Neuron (in vitro differentiated cells): ENCODE results near the gene SERPING1.

Experiments used
- H2AFZ ChIP-seq: one replicate; pipeline ENCODE4 v1.6.1; 2013; ENCODE audit warnings: low read depth, mild to moderate bottlenecking, inconsistent platforms, low read length, moderate library complexity
- H3K27me3 ChIP-seq: one replicate; pipeline ENCODE4 v1.6.1; 2013; ENCODE audit warnings: low read length; ENCODE audit not compliant: insufficient read depth
- H3K36me3 ChIP-seq: one replicate; pipeline ENCODE4 v1.6.1; 2013; ENCODE audit warnings: low read length; ENCODE audit not compliant: insufficient read depth
- H3K4me1 ChIP-seq: one replicate; pipeline ENCODE4 v1.6.1; 2013; ENCODE audit warnings: low read length; ENCODE audit not compliant: insufficient read depth
- H3K4me3 ChIP-seq: 2 replicates; pipeline ENCODE4 v1.5.1; 2013; ENCODE audit warnings: mild to moderate bottlenecking, low read length, moderate library complexity
- H3K9me3 ChIP-seq: one replicate; pipeline ENCODE4 v1.6.1; 2013; ENCODE audit warnings: low read length

Gene SERPING1

DNA sequence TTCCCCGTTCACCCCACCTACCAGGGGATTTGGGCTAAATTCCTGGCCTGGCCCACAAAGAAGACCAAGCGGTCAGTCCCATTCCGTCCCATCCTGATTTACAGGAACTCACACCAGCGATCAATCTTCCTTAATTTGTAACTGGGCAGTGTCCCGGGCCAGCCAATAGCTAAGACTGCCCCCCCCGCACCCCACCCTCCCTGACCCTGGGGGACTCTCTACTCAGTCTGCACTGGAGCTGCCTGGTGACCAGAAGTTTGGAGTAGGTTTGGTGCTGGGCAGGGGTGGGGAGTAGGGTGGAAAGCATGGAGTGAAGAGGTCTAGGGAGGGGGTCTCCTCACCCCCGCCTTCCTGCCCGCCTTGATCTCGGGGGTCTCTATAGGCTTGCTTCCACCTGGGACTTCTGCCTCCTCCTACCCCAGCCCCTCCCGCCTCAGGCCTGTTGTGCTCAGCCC is at the start of gene SERPING1:
SERPING1 (plus strand) TSS at position 225 of the 455 bp plus-strand sequence. CDS start 586 bp downstream, outside the sequence.
- Histone ChIP-seq H3K4me1 (peaks cover 38% of the 10 kb centered on the region), H2AFZ (no peak within 1 kb of the TSS), H3K27me3 (no peaks in the 10 kb centered on the region), H3K9me3 (no peaks in the 10 kb centered on the region), H3K4me3 (peak within 1 kb of the TSS; percentile 49), H3K36me3 (peaks cover 3% of the 10 kb centered on the region)

DNA sequence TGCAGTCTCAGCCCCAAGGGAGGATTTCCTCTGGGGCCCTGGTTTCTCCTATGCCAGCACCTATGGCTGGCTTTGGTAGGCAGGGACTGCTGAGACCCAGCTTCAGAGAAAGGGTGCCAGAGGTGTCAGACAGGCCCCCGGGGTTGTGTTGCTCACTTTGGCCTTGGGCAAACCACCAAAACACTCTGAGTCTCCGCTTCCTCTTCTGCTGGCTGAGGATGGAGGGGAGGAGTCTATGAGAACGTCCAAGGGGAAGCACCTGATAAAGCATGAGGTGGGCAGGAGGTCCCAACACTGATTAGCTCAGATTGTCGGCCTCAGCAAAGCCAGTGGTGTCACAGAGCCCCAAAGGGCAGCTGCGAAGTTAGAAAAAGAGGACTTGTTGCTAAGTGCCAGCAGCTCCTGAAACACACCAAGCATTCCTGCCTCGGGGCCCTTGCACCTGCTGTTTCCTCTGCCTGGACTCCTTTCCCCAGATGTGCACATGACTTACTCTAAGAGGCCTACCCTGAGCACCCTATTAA is 49.6 kb upstream of the SERPING1 start:
- H3K36me3 ChIP-seq = peaks cover 56% of the 10 kb centered on the region
- no peaks in the 10 kb centered on the region for H3K9me3 ChIP-seq
- H2AFZ ChIP-seq = no peak overlapping the region
- H3K27me3 ChIP-seq = no peaks in the 10 kb centered on the region
- no peaks in the 10 kb centered on the region for H3K4me1 ChIP-seq
- H3K4me3 ChIP-seq = no peak overlapping the region

DNA sequence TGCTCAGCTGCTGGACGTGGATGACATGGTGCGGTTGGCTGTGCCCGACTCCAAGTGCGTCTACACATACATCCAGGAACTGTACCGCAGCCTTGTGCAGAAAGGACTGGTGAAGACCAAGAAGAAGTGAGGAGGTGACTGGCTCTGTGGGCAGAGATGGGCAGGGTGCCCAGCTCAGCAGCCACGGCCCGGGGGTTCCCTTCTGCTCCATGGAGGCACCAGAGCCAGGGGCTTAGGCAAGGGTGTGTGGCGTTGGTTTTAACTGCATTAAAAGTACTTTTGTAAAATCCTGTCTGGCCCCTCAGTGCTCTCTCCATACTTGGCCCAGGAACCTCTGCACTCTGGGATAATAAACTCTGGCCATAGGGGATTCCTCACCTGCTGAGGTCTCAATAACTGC is 47.5 kb upstream of the SERPING1 start:
- Histone ChIP-seq H3K36me3 (peaks cover 71% of the 10 kb centered on the region), H3K27me3 (no peaks in the 10 kb centered on the region), H2AFZ (no peak overlapping the region), H3K9me3 (no peaks in the 10 kb centered on the region), H3K4me1 (no peaks in the 10 kb centered on the region), H3K4me3 (no peak overlapping the region)

DNA sequence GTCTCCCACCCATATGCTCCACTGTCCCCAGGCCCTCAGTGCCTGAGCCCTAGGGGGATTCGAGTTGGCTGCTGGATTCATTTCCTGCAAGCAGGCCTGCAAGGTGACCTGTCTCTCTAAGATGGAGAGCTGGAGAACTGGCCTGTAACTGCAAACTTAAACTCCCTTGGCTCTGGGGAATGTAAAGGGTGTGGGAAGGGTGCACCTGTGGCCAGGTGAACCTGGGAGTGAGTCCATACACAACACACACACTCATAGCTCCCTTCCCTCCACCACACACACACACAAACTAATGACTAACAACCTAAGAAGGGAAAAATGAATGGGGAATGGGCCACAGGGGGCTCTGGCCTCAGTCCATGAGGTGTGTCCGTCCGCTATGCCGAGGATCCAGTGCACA is 45.5 kb upstream of the SERPING1 start:
- H3K27me3 ChIP-seq = no peaks in the 10 kb centered on the region
- H3K36me3 ChIP-seq = peaks cover 86% of the 10 kb centered on the region
- H3K9me3 ChIP-seq = no peaks in the 10 kb centered on the region
- H3K4me1 ChIP-seq = no peaks in the 10 kb centered on the region
- H2AFZ ChIP-seq = no peak overlapping the region
- H3K4me3 ChIP-seq = no peak overlapping the region

DNA sequence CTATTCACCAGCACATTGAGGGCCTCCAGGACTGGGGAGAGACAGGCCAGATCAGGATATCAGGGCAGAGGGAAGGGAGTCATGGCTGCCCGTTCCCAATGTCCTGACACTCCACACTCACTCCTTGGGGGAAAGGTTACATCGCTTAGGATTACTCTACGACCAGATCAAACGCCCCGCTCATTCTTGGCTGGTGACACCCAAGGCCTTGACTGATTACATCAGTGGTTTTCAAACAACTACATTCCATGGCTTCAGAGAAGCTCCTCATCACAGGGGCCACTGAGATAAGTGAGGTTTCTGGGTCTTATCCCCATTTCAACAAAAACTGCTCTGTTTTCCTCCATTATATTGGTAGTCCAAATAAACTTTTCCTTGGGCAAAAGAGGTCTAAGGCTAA is 45.0 kb upstream of the SERPING1 start:
- Histone ChIP-seq H3K9me3 (no peaks in the 10 kb centered on the region), H3K4me1 (no peaks in the 10 kb centered on the region), H2AFZ (no peak overlapping the region), H3K36me3 (peaks cover 86% of the 10 kb centered on the region), H3K4me3 (no peak overlapping the region), H3K27me3 (no peaks in the 10 kb centered on the region)

DNA sequence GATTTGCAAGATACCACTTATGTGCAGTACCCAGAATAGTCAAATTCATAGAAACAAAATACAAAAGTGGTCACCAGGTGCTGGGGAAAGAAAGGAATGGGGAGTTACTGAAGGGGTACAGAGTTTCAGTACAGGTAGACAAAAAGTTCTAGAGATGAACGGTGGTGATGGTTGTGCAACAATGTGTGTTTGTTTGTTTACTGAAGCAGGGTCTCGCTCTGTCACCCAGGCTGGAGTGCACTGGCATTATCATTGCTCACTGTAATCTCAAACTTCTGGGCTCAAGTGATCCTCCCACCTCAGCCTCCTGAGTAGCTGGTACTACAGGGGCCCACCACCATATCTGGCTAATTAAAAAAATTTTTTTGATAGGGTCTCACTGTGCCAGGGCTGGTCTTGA is 42.1 kb upstream of the SERPING1 start:
- no peak overlapping the region for H2AFZ ChIP-seq
- peaks cover 88% of the 10 kb centered on the region for H3K36me3 ChIP-seq
- H3K27me3 ChIP-seq = no peaks in the 10 kb centered on the region
- no peak overlapping the region for H3K4me3 ChIP-seq
- H3K4me1 ChIP-seq = no peaks in the 10 kb centered on the region
- no peaks in the 10 kb centered on the region for H3K9me3 ChIP-seq

DNA sequence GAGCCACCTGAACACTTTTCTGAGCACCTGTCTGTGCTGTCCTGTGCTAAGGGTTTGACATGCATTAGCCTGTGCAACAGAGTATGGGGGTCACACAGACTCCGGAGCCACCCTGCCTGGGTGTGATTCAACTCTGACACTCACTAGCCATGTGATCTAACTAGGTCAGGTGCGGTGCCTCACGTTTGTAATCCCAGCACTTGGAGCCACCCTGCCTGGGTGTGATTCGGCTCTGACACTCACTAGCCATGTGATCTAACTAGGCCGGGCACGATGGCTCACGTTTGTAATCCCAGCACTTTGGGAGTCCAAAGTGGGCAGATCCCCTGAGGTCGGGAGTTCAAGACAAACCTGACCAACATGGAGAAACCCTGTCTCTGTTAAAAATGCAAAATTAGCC is 41.4 kb upstream of the SERPING1 start:
- no peaks in the 10 kb centered on the region for H3K9me3 ChIP-seq
- no peaks in the 10 kb centered on the region for H3K4me1 ChIP-seq
- peaks cover 83% of the 10 kb centered on the region for H3K36me3 ChIP-seq
- H3K27me3 ChIP-seq = no peaks in the 10 kb centered on the region
- H3K4me3 ChIP-seq = no peak overlapping the region
- H2AFZ ChIP-seq = no peak overlapping the region

DNA sequence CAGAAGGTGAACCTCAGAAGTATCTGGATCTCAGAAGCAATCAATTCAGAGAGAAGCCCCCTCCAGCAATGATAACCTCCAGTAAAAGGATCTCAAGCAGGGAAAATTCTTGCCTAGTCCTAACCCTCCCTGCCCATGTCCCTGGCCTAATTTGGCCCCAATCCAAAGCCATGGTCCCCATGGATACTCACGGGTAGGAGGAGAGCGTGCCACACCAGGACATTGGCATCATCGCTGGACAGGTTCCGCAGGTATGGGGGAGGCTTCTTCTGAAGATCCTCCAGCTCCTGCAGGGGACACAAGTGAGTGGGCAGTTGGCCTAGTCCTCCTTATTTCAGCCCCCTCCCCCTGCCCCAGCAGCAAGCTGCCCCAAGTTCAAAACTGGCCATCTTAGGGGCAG is 37.3 kb upstream of the SERPING1 start:
- H3K27me3 ChIP-seq = no peaks in the 10 kb centered on the region
- H3K9me3 ChIP-seq = no peaks in the 10 kb centered on the region
- peaks cover 57% of the 10 kb centered on the region for H3K36me3 ChIP-seq
- no peak overlapping the region for H2AFZ ChIP-seq
- no peaks in the 10 kb centered on the region for H3K4me1 ChIP-seq
- H3K4me3 ChIP-seq = no peak overlapping the region

DNA sequence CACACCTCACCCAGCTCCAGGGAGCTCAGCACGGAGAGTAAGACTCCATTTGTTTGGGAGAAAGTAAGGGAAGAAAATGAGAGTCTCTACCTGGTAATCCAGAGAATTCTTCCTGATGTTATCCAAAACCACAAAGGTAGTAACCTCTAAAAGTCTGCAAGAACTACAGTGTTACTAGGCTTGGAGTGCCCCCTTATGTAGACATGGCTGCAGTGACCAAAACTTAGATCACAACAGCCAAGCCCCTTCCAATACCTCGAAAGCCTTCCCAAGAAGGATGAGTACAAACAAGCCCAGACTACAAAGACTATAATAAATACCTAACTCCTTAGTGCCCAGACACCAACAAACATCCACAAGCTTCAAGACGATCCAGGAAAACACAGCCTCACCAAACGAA is 34.9 kb upstream of the SERPING1 start:
- peaks cover 16% of the 10 kb centered on the region for H3K4me1 ChIP-seq
- no peak overlapping the region for H2AFZ ChIP-seq
- no peak overlapping the region for H3K4me3 ChIP-seq
- H3K36me3 ChIP-seq = peaks cover 36% of the 10 kb centered on the region
- H3K27me3 ChIP-seq = no peaks in the 10 kb centered on the region
- no peaks in the 10 kb centered on the region for H3K9me3 ChIP-seq

DNA sequence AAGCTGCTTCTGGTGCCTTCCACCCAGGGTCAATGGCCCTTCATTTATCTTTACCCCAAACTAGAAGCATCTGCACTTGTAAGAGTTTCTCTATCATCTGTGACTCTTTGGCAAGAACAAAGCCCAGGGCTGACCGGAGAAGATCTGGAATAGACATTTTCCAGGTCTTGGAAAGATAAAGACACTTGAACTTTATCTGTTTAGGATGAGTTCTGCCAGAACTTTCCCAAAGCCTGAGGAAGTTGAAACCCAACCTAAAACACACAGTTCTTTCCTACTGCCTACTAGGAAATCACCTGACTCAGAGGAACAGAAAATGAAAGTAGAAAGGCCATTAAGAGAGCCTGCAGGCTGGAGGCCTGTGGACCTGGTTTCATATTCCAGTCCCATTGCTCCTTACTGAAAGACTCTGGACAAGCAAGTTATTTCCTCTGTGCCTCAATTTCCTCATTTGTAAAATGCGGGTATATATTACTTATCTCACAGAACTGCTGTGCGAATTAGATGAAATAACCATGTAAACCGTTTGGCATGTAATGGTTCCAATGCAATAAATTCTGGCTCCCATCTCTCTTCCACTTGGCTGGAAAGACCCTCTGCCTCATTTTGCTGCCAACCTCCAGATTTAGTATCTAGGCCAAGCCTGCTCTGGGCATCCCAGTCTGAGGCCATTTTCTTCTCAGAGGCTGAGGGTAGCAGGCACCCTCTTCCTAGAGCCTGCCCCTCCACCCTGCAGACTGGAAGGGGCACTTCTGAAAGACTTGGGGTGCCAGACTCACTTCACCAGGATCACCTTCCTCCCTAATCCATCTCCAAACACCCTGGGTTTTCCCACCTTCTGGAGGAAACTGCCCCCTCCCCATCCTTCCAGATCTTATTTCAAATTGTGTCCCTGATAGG is 31.2 kb upstream of the SERPING1 start:
- peaks cover 29% of the 10 kb centered on the region for H3K4me1 ChIP-seq
- H3K27me3 ChIP-seq = no peaks in the 10 kb centered on the region
- no peaks in the 10 kb centered on the region for H3K9me3 ChIP-seq
- H3K36me3 ChIP-seq = peaks cover 10% of the 10 kb centered on the region
- peak overlapping the region; percentile 72 for H3K4me3 ChIP-seq
- no peak overlapping the region for H2AFZ ChIP-seq

DNA sequence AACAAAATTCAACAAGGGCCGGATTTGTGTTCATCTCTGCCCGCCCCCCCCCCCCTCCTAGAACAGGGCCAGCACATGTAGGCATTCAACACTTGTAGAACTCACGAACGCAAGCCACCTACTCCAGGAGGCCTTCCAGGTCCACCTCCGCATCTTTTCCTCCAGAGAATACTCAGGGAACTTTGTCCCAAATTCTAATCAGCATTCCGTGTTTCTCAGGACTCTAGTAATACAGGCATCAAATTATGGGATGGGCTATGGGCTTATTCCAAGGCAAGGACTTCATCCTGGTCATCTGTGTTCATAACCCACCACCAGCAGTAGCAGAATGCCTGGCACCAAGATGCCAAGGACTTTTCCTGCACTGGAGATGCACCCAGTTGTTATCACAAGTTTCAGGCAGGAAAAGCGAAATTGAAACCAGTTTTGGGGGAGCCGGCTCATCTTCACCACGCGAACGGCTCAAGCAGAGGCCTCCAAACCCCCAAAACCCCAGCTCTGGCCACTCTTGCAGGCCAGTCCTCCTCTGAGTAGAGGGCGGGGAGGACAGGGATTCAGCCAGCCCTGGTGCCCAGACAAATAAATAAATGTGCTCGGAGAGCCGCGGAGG is 30.5 kb upstream of the SERPING1 start:
- Histone ChIP-seq H2AFZ (peak overlapping the region; percentile 58), H3K27me3 (no peaks in the 10 kb centered on the region), H3K36me3 (peaks cover 3% of the 10 kb centered on the region), H3K4me1 (peaks cover 29% of the 10 kb centered on the region), H3K4me3 (peak overlapping the region; percentile 72), H3K9me3 (no peaks in the 10 kb centered on the region)

DNA sequence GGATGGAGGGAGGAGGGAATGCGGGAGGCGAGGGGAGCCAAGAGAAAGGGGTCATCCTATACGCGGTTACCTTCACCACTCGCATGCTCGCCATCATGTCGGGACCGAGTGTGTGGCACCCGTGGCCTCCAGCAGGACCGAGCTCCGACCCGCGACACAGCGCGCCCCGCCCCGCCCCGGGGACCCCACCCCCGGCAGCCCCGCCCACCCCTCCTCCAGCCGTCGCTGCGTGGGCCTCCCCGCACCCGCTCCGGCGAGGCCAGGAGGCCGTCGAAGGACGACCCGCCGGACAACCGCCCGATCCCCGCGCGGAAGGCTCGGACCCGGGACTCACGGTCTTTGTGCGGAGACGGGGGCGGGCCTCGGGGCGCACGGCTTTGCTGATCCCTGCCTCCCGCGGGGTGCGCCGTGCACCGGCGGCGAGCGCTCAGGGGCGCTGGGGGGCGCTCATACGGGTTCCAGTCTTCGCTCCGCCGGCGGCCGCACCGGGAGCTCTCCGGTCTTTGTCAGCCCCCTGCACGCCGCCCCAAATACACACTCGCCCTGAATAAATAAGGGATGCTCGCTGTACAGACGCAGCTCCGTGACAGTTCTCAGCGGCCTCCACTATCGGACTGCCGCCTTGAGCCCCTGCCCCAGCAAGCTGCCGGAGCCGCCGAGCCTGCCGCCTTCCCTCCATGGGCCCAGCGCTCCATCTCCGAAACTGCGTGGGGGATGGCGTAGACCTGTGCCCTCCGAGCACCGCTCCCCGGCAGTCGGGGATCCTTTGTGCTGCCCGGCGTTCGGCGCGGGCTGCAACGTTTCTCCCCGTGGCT is 29.8 kb upstream of the SERPING1 start, which contains the start of gene UBE2L6:
UBE2L6 (minus strand) TSS at position 158 of the 815 bp plus-strand sequence; CDS start at position 97, 61 bp downstream.
- no peaks in the 10 kb centered on the region for H3K36me3 ChIP-seq
- no peaks in the 10 kb centered on the region for H3K27me3 ChIP-seq
- H3K9me3 ChIP-seq = no peaks in the 10 kb centered on the region
- peak within 1 kb of the TSS; percentile 84 for H2AFZ ChIP-seq
- peaks cover 29% of the 10 kb centered on the region for H3K4me1 ChIP-seq
- H3K4me3 ChIP-seq = peak within 1 kb of the TSS; percentile 72
